IMR-90 (cell line): ENCODE measurements around the gene GPRC5B. TPM values are rescaled to one million over a fixed set of nuclear protein-coding genes. Genes with fewer than 3 reads are reported as not detected.
A peak's percentile ranks its signal among the peaks of the same experiment; 100 is the strongest.

ENCODE experiments used
- ATAC-seq: fragments of 200-7000 bp; cut with Tn5 transposase; 2 replicates; pipeline ENCODE4 v1.9.1; 2020; ENCODE audit warnings: low read depth, mild to moderate bottlenecking, moderate library complexity
- BruUV-seq: library from RNA; stranded (reverse); fragments of 400-500 nt; replicated peaks from 2 replicates; lab custom pipeline; 2021; lab: Mats Ljungman, UMichigan
- CTCF ChIA-PET: fragments of 300-600 bp; formaldehyde crosslinking; extraction: SDS; loops from one replicate; lab custom pipeline; 2021; ENCODE audit warnings: antibody characterized with exemption; lab: Yijun Ruan, JAX
- POLR2A ChIA-PET: fragments of 300-600 bp; sonication (Branson Sonifier 250); formaldehyde crosslinking; loops from one replicate; lab custom pipeline; 2022; ENCODE audit warnings: antibody characterized with exemption; ENCODE audit not compliant: unreplicated experiment; lab: Charles Lee
- DNase-seq: peaks from one replicate; pipeline ENCODE4 v3.0.0; 2013
- H2AFZ ChIP-seq: replicated peaks from 2 replicates; pipeline ENCODE3; 2013; ENCODE audit warnings: low read length, mild to moderate bottlenecking; ENCODE audit not compliant: poor library complexity
- H2AK5ac ChIP-seq: 2 replicates; pipeline ENCODE4 v1.6.1; 2013; ENCODE audit warnings: low read depth, low read length, inconsistent platforms
- H2AK9ac ChIP-seq: replicated peaks from 2 replicates; pipeline ENCODE3; 2013; ENCODE audit warnings: mild to moderate bottlenecking, low read depth, low read length, moderate library complexity; ENCODE audit not compliant: poor library complexity
- H2BK120ac ChIP-seq: 2 replicates; pipeline ENCODE4 v1.6.1; 2013; ENCODE audit warnings: low read depth, low read length, inconsistent platforms
- H2BK15ac ChIP-seq: 3 replicates; pipeline ENCODE4 v1.6.1; 2013; ENCODE audit warnings: low read depth, low read length, inconsistent platforms
- H2BK20ac ChIP-seq: 2 replicates; pipeline ENCODE4 v1.6.1; 2013; ENCODE audit warnings: low read depth, mild to moderate bottlenecking, inconsistent platforms, low read length, moderate library complexity
- H2BK5ac ChIP-seq: 2 replicates; pipeline ENCODE4 v1.6.1; 2013; ENCODE audit warnings: mild to moderate bottlenecking, low read depth, low read length, inconsistent platforms; ENCODE audit not compliant: poor library complexity, severe bottlenecking
- H3K14ac ChIP-seq: replicated peaks from 2 replicates; pipeline ENCODE4 v1.6.1; 2013; ENCODE audit warnings: low read depth, low read length, inconsistent platforms
- H3K18ac ChIP-seq: 2 replicates; pipeline ENCODE4 v1.6.1; 2013; ENCODE audit warnings: low read depth, low read length, control low read depth
- H3K23ac ChIP-seq: 2 replicates; pipeline ENCODE4 v1.6.1; 2013; ENCODE audit warnings: low read depth, low read length, inconsistent platforms
- H3K27ac ChIP-seq: 2 replicates; pipeline ENCODE4 v1.5.1; 2013; ENCODE audit warnings: mild to moderate bottlenecking, control low read depth, low read length; ENCODE audit not compliant: insufficient read depth
- H3K27me3 ChIP-seq: 2 replicates; pipeline ENCODE4 v1.6.1; 2013; ENCODE audit warnings: low read length; ENCODE audit not compliant: control insufficient read depth, insufficient read depth
- H3K36me3 ChIP-seq: 2 replicates; pipeline ENCODE4 v1.6.1; 2013; ENCODE audit warnings: low read length, mixed read lengths; ENCODE audit not compliant: control insufficient read depth, insufficient read depth
- H3K4ac ChIP-seq: 2 replicates; pipeline ENCODE4 v1.6.1; 2013; ENCODE audit warnings: low read depth, low read length, inconsistent platforms
- H3K4me1 ChIP-seq: 2 replicates; pipeline ENCODE4 v1.6.1; 2013; ENCODE audit warnings: low read length, mixed read lengths; ENCODE audit not compliant: control insufficient read depth, insufficient read depth
- H3K4me2 ChIP-seq: 2 replicates; pipeline ENCODE4 v1.6.1; 2013; ENCODE audit warnings: low read depth, mild to moderate bottlenecking, control low read depth, low read length, moderate library complexity
- H3K4me3 ChIP-seq: 2 replicates; pipeline ENCODE4 v1.5.1; 2013; ENCODE audit warnings: low read depth, mild to moderate bottlenecking, control low read depth, low read length, moderate library complexity; ENCODE audit not compliant: insufficient read depth
- H3K56ac ChIP-seq: 2 replicates; pipeline ENCODE4 v1.6.1; 2013; ENCODE audit warnings: low read length, inconsistent platforms; ENCODE audit not compliant: insufficient read depth; ENCODE audit errors: extremely low read depth
- H3K79me1 ChIP-seq, 2 experiments: 2 replicates each; pipeline ENCODE4 v1.6.1; 2013; ENCODE audit warnings: low read length in 2 of 2, inconsistent platforms in 1 of 2, low read depth in 1 of 2
- H3K9ac ChIP-seq: 2 replicates; pipeline ENCODE4 v1.6.1; 2013; ENCODE audit warnings: low read depth, low read length, control low read depth
- H3K9me1 ChIP-seq: 2 replicates; pipeline ENCODE4 v1.6.1; 2013; ENCODE audit warnings: low read length, inconsistent platforms; ENCODE audit not compliant: insufficient read depth
- H3K9me3 ChIP-seq: 2 replicates; pipeline ENCODE4 v1.6.1; 2013; ENCODE audit warnings: low read length; ENCODE audit not compliant: control insufficient read depth, insufficient read depth
- H4K20me1 ChIP-seq: 2 replicates; pipeline ENCODE4 v1.6.1; 2013; ENCODE audit warnings: low read length, inconsistent platforms; ENCODE audit not compliant: insufficient read depth
- H4K5ac ChIP-seq: 2 replicates; pipeline ENCODE4 v1.6.1; 2013; ENCODE audit warnings: mild to moderate bottlenecking, low read depth, low read length, control low read depth
- H4K8ac ChIP-seq, 2 experiments: 2 replicates each; pipeline ENCODE4 v1.6.1; 2013; ENCODE audit warnings: low read depth in 2 of 2, low read length in 2 of 2, control low read depth in 1 of 2, inconsistent platforms in 1 of 2
- H4K91ac ChIP-seq: 2 replicates; pipeline ENCODE4 v1.6.1; 2013; ENCODE audit warnings: low read depth, low read length, inconsistent platforms; ENCODE audit not compliant: insufficient read depth
- BHLHE40 ChIP-seq: fragments of 150-350 bp; IDR thresholded peaks from 2 replicates; pipeline ENCODE4 v1.6.1; 2016; ENCODE audit warnings: mild to moderate bottlenecking, low read depth, low read length
- CEBPB ChIP-seq: IDR thresholded peaks from 2 replicates; pipeline ENCODE4 v1.6.1; 2012; ENCODE audit warnings: low read depth, low read length, improper control_type of control experiment
- CHD1 ChIP-seq: IDR thresholded peaks from 2 replicates; pipeline ENCODE4 v1.6.1; 2012; ENCODE audit warnings: low read depth, low read length, improper control_type of control experiment
- CTCF ChIP-seq: conservative IDR thresholded peaks from 2 replicates; pipeline ENCODE4 v1.5.1; 2012; ENCODE audit warnings: mild to moderate bottlenecking, low read depth, low read length, improper control_type of control experiment
- ELK1 ChIP-seq: fragments of 150-350 bp; IDR thresholded peaks from 2 replicates; pipeline ENCODE4 v1.6.1; 2016; ENCODE audit warnings: low read depth, mild to moderate bottlenecking, low read length, moderate library complexity, borderline replicate concordance
- FOS ChIP-seq: fragments of 150-350 bp; IDR thresholded peaks from 2 replicates; pipeline ENCODE4 v1.6.1; 2016; ENCODE audit warnings: low read depth, low read length
- MAFK ChIP-seq: IDR thresholded peaks from 2 replicates; pipeline ENCODE4 v1.6.1; 2012; ENCODE audit warnings: low read depth, low read length, improper control_type of control experiment
- MAZ ChIP-seq: IDR thresholded peaks from 2 replicates; pipeline ENCODE4 v1.6.1; 2012; ENCODE audit warnings: low read depth, mild to moderate bottlenecking, low read length, improper control_type of control experiment, moderate library complexity, borderline replicate concordance
- MXI1 ChIP-seq: IDR thresholded peaks from 2 replicates; pipeline ENCODE4 v1.6.1; 2012; ENCODE audit warnings: low read depth, mild to moderate bottlenecking, low read length, moderate library complexity, borderline replicate concordance
- NFE2L2 ChIP-seq: fragments of 150-350 bp; IDR thresholded peaks from 2 replicates; pipeline ENCODE4 v1.6.1; 2016; ENCODE audit warnings: low read depth, mild to moderate bottlenecking, low read length
- POLR2A ChIP-seq: IDR thresholded peaks from 2 replicates; pipeline ENCODE4 v1.6.1; 2012; ENCODE audit warnings: mild to moderate bottlenecking, low read depth, low read length
- RAD21 ChIP-seq: IDR thresholded peaks from 2 replicates; pipeline ENCODE4 v1.6.1; 2012; ENCODE audit warnings: low read length, improper control_type of control experiment
- RCOR1 ChIP-seq: IDR thresholded peaks from 2 replicates; pipeline ENCODE4 v1.6.1; 2012; ENCODE audit warnings: mild to moderate bottlenecking, low read length, improper control_type of control experiment; ENCODE audit not compliant: insufficient replicate concordance
- RFX5 ChIP-seq: IDR thresholded peaks from 2 replicates; pipeline ENCODE4 v1.8.0; 2012; ENCODE audit warnings: low read depth, mild to moderate bottlenecking, low read length, moderate library complexity
- SMC3 ChIP-seq: fragments of 150-350 bp; IDR thresholded peaks from 2 replicates; pipeline ENCODE4 v1.6.1; 2016; ENCODE audit warnings: low read depth, mild to moderate bottlenecking, antibody characterized with exemption, low read length, moderate library complexity
- USF2 ChIP-seq: fragments of 150-350 bp; IDR thresholded peaks from 2 replicates; pipeline ENCODE4 v1.6.1; 2017; ENCODE audit warnings: mild to moderate bottlenecking, antibody characterized with exemption, low read length, low read depth
- WGBS, 2 experiments: methylation state at CpG; one replicate each; pipeline versions ENCODE4 v1.1.5 to v1.1.7; 2013; ENCODE audit warnings: missing lambda C conversion rate in 2 of 2; ENCODE audit not compliant: insufficient read length in 1 of 2; ENCODE audit errors: extremely low coverage in 2 of 2; 5-methylcytosine and 5-hydroxymethylcytosine counted together
- dilution Hi-C: fragments of 300-500 bp; cut with HindIII; formaldehyde crosslinking; loops from one replicate; pipeline ENCODE4 v1.14.3; 2018; ENCODE audit warnings: low sequenced_read_pairs; ENCODE audit not compliant: unreplicated experiment
- in situ Hi-C: fragments of 300-500 bp; cut with MboI; formaldehyde crosslinking; loops from 3 replicates; pipeline ENCODE4 v1.14.3; 2019; ENCODE audit warnings: low sequenced_read_pairs, inconsistent platforms, mixed read lengths
- intact Hi-C: fragments of 100-400 bp; cut with micrococcal nuclease; formaldehyde crosslinking; loops from 2 replicates; pipeline ENCODE4 v1.10.0; 2022
- polyA plus RNA-seq, 3 experiments: library from polyadenylated mRNA; depleted of rRNA; stranded (reverse); fragments of >200 nt; gene quantifications; 2 replicates each; pipeline ENCODE4 v1.2.3, GENCODE V29; 2012; ENCODE audit warnings: low replicate concordance in 1 of 3
- total RNA-seq: library from RNA; depleted of rRNA; stranded (reverse); fragments of >200 nt; gene quantifications from 2 replicates; pipeline ENCODE4 v1.2.3, GENCODE V29; 2012

GPRC5B gene
- total and polyA plus RNA-seq, 2 of the 4 experiments (the other 2 are of a cell fraction): 2.5 to 8.5 TPM

- Histone ChIP-seq H2BK120ac (no peak overlapping the region), H3K9me3 (no peaks in the 10 kb centered on the region), H4K8ac (no peak overlapping the region), H2BK20ac (no peak overlapping the region), H2AFZ (no peak overlapping the region), H4K5ac (no peak overlapping the region), H4K91ac (no peak overlapping the region), H3K23ac (no peak overlapping the region), H2BK15ac (no peak overlapping the region), H3K4me3 (no peak overlapping the region), H4K20me1 (no peaks in the 10 kb centered on the region), H3K4me1 (peaks cover 2% of the 10 kb centered on the region; the same call in 1 of the 2 replicates), H3K18ac (no peak overlapping the region), H3K56ac (no peak overlapping the region), H2AK5ac (0 out of 2 replicates have a peak overlapping the region, but pooled peaks have one; percentile 5), H3K4me2 (no peak overlapping the region), H3K36me3 (no peaks in the 10 kb centered on the region), H3K9me1 (peaks cover 5% of the 10 kb centered on the region), H3K79me1 (peaks cover 0 to 8% of the 10 kb centered on the region in 2 experiments; a peak in 1 of 4 replicates), H3K4ac (no peak overlapping the region), H3K14ac (no peak overlapping the region), H3K27me3 (peaks cover 6% of the 10 kb centered on the region), H3K9ac (no peak overlapping the region), H2AK9ac (no peak overlapping the region), H2BK5ac (no peak overlapping the region), H3K27ac (no peak overlapping the region)
- WGBS, 2 experiments: no CpG with 5 or more reads among the region's 11 CpGs
- dilution Hi-C loops: loop anchor here (25.0 kb wide), 1 partner anchor 266 kb away; no protein-coding TSS in a partner anchor
- ATAC-seq: no peak
- intact Hi-C loops: no loop called here
- ChIA-PET CTCF (no interaction called here), POLR2A (no interaction called here)
- in situ Hi-C loops: loop anchor here (25.0 kb wide), 1 partner anchor 766 kb away; the partner anchor contains the start of gene ITPRIPL2
- TF ChIP-seq CEBPB (no peak), MAZ (no peak), FOS (no peak), ELK1 (no peak), RFX5 (no peak), SMC3 (no peak), MXI1 (no peak), RAD21 (no peak), MAFK (no peak), BHLHE40 (no peak), POLR2A (no peak), USF2 (no peak), CTCF (no peak), RCOR1 (no peak), NFE2L2 (no peak), CHD1 (no peak)
- no TSS peak for BruUV-seq
- DNase-seq: no peak
Observed at GRCh38 chr16:19878757-19879156, 5.9 kb downstream of the GPRC5B start.
